SU-DHL-6 (cell line): ENCODE data around the gene LPCAT2.

Source experiments
- EZH2phosphoT487 ChIP-seq: fragments of 200-600 bp; sonication (generic), shearing (Covaris generic); conservative IDR thresholded peaks from 2 replicates; pipeline ENCODE4 v1.6.1; 2018; ENCODE audit warnings: mild to moderate bottlenecking, antibody characterized with exemption, low read length, moderate library complexity, mixed read lengths
- TF ChIP-seq, protein P1 (sequence below): fragments of 200-600 bp; sonication (generic); IDR thresholded peaks from one replicate; pipeline ENCODE4 v1.5.1; 2017; ENCODE audit warnings: antibody characterized with exemption, mild to moderate bottlenecking, low read length, moderate library complexity; ENCODE audit not compliant: insufficient read depth, poor library complexity, severe bottlenecking

- TF ChIP-seq, protein P1, sequence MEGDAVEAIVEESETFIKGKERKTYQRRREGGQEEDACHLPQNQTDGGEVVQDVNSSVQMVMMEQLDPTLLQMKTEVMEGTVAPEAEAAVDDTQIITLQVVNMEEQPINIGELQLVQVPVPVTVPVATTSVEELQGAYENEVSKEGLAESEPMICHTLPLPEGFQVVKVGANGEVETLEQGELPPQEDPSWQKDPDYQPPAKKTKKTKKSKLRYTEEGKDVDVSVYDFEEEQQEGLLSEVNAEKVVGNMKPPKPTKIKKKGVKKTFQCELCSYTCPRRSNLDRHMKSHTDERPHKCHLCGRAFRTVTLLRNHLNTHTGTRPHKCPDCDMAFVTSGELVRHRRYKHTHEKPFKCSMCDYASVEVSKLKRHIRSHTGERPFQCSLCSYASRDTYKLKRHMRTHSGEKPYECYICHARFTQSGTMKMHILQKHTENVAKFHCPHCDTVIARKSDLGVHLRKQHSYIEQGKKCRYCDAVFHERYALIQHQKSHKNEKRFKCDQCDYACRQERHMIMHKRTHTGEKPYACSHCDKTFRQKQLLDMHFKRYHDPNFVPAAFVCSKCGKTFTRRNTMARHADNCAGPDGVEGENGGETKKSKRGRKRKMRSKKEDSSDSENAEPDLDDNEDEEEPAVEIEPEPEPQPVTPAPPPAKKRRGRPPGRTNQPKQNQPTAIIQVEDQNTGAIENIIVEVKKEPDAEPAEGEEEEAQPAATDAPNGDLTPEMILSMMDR, result no peak
- TF ChIP-seq EZH2phosphoT487, result no peak
These were observed 6.2 kb downstream of the LPCAT2 start for GRCh38 chr16:55515111-55515510.
